Fibroblast of the conjunctiva (primary cell): ENCODE measurements around the gene GRHPR.

Experiments used
- DNase-seq: peaks from one replicate; pipeline ENCODE4 v3.0.0-alpha.2; 2010; ENCODE audit warnings: low read depth

GRHPR gene

DNA sequence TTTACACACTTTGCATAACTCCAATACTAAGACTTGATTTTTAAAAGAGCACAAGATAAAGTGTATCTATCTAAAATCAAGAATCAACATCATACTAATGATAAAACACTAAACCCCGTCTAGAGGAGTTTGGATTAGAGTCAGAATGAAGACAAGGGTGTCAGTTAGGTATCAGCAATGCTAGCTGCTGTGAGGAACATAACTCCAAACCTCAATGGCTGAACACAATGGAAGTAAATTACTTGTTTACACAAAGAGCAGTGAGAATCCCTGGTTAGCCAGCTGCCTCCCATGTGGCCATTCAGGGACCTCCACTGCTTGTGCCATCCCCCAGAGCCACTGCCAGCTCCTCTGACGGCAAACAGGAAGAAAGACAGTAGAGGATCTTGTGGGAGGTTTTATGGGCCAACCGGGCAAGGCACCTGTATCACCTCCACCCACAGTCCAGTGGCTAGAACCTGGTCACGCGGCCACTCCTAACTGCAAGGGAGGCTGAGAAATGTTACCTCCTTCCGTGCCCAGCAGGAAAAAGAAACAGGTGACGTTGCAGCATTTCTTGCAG, 24.0 kb upstream of the GRHPR start:
- DNase-seq: no peak

DNA sequence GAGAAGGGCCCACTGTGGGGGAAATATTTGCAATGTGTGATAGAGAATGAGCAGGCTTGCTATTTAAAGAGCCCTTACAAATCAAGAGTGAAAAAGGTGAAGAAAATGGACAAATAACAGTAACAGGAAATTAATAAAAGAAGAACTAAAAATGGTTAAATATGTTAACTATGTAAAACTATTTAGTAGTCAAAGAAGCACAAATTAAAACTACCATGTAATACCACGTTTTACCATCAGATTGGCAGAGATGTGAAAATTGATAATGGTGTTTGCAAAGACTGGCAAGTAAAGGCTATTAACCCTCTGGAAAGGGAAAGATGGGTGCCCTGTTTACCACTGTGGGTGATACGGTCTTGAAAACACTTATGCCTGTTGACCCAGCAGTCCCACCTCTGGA, 23.2 kb upstream of the GRHPR start:
- DNase-seq: no peak

DNA sequence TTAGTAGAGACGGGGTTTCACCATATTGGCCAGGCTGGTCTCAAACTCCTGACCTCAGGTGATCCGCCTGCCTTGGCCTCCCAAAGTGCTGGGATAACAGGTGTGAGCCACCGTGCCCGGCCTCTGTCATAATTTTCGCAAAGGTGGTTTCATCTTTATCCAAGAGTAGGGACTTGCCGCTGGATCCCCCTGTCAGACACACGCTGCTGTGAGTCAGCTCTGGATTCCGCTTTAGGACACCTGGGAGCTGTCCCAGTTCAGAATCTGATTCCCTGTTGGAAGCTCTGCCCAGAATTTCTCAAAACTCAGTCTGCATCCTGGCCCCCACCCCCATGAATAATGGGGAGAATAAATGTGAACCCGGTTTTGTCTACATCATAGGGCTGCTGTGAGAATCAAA, 17.9 kb upstream of the GRHPR start:
- DNase-seq: no peak

DNA sequence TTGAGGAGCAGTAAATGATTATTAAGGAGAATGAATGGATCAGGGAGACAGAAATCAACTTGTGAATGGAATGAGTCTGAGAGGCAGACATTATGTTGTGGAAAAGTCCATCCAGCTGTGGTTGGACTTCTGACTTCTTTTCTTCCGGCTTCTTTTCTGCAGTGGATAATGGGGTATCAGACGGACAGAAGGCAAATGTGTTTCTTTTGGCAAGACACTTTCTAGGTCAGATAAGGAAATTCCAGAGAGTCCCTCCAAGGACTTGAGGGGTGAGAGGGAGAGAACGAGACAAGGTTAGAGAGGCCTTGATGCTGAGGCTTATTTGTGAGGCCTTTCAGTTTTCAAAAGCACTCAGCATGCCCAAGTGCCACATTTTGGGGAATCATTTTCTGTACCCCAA, 17.1 kb upstream of the GRHPR start:
- no peak for DNase-seq

DNA sequence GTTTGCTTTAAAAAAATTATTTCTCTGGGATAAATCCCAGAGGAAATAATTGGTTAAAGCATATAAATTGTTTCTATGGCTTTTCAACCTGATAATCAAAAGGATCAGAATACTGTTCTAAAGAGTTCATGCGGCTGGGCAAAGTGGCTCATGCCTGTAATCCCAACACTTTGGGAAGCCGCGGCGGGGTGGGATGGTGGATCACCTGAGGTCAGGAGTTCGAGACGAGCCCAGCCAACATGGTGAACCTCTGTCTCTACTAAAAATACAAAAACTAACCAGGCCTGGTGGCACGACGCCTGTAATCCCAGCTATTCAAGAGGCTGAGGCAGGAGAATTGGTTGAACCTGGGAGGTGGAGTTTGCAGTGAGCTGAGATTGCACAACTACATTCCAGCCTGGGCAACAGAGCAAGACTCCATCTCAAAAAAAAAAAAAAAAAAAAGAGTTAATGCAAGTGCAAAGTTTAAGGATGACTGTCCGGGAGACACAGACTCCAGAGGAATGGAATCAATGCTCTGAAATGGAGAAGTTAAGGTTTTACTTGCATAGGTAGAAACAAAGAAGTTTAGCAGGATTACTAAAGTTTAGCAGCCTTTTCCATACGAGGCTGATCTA, 16.6 kb upstream of the GRHPR start:
- no peak for DNase-seq

DNA sequence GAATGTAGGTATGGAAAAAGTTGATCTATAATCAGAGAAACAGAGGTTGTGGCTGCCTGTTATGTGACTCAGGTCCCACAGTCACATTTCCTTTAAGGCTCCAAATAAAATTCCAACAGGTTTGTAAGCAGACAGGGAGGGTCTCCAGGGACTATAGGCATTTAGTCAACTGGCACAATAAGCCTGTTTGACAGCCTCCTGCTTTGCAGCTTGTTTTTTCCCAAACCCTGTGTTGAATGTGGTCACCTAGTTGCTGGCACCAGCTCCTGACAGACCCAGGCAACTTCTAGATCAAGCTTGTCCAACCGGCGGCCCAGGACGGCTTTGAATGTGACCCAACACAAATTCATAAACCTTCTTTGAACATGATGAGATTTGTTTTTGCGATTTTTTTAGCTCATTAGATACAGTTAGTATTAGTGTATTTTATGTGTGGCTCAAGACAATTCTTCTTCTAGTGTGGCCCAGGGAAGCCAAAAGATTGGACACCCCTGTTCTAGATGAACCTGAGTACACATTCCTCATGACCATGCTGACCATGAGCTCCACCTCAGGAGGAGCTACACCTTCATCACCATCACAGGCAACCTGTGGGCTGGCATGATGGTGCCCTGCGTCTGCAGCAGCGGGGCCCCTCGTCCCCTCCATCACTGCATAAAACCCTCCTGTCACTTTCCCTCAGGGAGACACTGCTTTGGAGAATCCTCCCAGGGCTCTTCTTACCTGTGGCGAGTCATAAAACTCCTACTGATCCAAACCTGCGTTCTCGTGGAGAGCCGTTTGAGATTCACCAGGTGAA, 15.7 kb upstream of the GRHPR start:
- no peak for DNase-seq

DNA sequence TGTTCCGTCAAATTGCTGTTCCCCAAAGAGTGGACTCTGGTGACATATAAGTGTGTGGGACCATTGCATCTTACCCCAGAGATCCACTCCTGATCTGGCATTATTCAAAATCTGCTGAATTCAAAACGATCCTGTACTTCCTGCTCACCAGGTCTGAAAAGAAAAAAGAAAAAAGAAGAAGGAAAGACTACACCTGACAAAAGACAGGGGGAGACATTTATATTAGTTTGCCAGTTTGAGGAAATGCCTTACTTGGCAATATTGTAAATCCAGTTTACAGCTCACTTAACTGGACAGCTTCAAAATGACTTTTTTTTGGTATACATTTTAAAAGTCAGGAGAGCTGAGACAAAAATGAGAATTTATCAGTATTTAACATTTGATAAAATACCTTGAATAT, 15.0 kb upstream of the GRHPR start:
- no peak for DNase-seq

DNA sequence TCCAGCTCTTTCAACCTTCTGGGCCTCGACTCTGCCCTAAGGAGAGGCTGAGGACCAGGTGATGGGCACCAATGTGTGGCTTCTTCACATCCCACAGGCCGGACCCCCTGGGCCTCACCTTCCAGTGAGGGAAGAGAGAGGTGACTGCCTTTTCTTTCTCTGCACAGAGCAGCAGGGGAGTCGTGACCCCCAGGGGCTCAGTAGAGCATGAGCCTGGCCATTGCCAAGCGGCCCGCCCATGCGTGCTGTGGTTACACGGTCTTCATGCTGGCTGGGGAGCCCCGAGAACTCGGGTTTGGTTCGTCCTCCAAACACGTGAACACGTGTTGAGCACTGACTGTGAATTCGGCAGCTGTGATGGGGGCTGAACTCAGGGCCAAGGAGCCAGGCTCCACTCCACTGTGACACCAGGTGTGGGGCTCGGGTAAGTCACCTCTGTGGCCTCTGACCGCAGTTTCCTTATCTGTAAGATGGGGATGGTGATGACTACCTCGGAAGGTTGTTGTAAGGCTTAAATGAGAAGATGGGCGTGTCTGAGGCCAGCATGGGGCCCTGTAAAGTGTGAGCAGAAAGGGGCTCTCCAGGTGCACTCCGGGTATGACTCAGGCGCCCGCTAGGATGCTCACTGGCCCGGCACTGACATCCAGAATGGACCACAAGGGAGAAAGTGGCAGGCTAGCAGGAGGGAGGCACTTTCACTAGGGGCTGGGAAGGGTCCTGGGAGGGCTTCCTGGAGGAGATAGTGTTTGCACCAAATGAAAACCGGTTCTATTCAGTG, 13.4 kb upstream of the GRHPR start:
- no peak for DNase-seq

DNA sequence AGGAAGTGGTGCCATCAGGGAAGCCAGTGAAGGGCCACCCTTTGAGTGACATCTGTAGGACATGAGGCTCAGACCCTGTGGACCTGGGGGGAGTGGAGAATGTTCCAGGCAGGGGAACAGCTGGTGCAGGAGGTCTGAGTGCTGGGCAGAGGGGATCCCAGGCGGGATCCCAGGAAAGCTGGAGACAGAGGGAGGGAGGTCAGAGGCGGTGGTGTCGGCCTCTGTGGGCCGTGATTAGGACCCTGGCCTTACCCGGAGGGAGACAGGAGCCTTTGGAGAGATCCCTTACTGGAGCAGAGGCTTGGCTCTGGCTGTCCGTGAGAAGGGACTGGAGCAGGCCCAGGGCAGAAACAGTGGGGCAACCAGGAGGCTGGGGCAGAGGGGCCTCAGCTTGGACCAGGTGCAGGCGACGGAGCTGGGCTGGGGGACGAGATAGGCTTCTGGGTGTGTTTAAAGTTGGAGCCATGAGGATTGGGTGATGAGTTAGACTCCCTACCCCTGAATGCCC, 12.1 kb upstream of the GRHPR start:
- no peak for DNase-seq

DNA sequence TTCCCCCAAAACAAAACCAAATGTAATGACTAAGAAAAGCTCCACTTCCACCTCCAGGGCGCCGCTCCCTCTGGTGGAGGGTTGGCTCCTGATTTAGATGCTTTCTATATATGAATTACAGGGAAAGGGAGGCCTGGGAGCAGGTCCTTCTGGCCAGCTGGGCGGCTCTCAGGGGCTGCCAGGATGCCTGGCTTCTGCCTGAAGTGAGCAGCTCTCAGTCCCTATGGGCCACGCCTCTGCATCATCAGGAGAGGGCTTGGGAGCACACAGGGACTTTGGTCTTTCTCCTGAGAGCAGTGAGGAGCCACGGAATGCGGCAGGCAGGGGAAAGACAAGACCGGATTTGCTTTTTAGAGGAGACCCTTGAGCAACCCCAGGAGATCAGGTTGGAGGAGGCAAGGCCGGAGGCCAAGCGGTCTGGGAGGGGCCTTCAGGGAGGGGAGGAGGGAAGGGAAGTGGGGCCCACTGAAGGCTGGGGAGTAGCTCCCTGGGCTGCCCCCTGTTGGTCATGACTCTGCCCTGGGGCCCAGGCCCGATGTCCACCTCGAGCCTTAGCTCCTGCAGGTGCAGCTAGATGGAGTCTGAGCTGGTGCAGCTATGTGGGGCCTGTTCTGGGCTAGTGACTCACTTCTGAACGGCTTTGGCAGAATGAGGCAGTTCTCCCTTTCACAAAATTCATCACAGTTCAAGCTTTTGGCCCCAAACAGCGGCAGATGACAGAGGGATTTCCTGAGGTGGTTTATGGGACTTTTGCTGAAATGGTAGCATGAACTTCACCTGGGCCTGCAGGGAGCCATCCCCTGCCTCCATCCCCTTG, 11.3 kb upstream of the GRHPR start:
- no peak for DNase-seq

DNA sequence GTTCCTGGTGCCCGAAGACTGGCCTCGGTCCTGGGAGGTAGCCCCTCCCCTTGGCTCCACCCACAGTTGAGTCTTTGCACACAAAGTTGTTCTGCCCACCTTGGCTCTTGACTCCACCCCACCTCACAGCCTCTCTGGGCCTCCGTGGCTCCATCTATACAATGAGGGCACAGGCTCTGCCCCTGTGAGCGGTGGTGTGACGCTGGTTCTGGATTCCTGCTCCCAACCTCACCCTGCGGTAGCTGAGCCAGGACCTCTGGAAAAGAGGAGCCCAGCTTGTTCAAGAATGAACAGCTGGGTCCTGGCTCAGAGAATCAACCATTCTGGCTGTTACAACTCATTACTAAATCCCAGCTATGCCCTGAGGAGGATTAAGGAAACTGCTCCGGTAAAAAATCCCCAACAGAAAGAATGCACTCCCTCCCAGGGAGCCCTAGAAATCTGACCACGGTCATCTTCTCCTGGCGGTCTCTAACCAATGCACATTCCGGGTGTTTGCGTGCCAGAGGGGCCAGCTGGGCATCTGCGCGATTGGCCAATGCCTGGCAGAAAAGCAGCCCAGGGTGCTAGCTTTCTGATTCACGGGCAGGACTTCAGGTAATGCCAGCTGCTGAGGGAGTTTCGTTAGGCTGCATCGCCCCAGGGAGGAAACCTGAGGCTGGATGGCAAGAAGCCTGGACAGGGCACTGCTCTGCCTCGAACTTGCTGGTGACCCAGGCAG, 9.9 kb upstream of the GRHPR start:
- DNase-seq: no peak

DNA sequence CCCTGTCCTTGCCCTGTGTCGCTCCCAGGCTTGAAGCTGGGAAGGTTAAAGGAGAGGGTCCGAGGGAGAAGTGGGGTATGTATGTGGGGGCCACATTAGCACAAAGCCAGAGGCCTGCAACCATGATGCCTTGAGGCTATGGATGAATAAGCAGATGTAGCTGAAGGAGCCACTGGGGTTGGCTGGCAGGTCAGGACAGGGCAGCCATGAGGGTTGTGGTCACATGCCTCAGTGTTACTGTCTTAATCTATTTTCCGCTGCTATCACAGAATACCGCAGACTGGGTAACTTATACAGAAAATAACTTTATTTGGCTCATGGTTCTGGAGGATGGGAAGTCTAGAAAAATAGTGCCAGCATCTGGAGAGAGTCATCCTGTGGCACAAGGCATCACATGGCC, 9.2 kb upstream of the GRHPR start:
- DNase-seq: no peak

DNA sequence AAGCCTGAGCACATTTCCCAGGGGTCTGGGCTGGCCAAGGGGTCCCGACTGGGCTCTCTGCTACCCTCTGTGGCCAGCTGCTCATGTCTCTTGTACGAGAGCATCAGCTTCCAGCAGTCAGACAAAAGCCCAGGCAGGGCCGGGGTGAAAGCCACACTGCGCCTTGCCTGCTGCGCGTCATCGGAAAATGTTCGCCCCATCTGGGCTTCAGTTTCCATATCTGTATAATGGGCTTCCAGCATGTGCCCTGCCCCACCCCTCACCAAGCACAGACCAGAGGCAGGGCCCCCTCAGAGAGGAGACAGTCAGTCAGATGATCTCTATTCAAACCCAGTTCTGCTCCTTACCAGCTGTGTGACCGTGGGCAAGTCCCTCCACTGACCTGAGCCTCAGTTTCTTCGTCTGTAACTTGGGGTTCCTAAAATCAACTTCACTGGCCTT, 8.0 kb upstream of the GRHPR start:
- DNase-seq: no peak

DNA sequence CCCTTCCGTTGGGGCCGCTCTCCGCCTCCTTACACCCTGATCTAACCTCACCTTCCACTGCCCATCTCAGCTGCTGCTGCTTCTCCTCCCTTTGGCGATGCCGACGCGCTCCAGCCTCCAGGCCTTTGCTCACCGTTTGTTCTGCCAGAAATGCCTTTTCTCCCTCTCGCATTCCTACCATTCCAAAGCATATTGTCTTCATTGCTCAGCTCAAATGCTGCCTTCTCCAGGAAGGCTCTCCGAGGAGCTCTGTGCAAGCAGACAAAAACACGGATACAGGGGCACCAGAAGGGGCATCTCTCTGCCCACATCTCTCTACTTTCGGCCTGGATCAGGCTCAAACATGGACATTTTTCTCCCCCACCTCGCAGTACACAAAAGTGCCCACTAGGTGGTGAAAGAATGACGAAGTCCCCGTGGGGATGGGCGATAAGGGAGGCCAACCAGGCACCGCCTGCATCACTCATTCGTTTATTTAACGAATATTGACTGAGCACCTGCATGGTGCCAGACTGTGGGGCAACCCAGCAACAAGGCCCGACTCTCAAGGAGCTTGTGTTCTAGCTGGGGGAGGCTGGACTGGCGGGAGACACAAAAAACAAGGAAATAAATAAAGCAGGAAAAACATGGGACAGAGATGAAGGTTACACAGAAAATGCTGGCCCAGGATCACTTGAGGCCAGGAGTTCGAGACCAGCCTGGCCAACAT, 7.3 kb upstream of the GRHPR start:
- peak; percentile 50 for DNase-seq

DNA sequence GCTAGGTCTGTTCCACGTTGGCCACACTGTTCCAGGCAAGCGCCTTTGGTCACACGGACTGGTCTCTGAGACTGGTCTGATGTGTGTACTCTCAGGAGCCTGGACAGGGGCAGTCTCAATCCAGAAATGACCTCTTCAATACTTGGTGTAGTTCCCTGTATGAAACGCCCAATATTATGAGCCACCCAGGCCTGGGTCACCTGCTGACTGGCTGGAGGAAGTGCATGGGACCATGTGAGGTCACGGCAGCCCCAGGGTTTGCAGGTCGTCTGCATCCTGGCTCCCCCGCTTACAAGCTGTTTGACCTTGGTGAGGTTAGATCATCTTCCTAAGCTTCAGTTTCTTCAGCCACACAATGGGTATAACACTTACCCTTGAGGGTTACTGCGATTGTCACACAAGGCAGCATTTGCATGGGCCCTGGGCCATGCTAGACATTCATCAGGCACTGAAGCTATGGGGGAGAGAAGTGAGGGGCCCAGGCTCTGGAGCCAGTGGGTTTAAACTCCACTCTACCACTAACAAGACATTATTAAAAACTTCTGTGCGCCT, 5.2 kb upstream of the GRHPR start:
- DNase-seq: no peak

DNA sequence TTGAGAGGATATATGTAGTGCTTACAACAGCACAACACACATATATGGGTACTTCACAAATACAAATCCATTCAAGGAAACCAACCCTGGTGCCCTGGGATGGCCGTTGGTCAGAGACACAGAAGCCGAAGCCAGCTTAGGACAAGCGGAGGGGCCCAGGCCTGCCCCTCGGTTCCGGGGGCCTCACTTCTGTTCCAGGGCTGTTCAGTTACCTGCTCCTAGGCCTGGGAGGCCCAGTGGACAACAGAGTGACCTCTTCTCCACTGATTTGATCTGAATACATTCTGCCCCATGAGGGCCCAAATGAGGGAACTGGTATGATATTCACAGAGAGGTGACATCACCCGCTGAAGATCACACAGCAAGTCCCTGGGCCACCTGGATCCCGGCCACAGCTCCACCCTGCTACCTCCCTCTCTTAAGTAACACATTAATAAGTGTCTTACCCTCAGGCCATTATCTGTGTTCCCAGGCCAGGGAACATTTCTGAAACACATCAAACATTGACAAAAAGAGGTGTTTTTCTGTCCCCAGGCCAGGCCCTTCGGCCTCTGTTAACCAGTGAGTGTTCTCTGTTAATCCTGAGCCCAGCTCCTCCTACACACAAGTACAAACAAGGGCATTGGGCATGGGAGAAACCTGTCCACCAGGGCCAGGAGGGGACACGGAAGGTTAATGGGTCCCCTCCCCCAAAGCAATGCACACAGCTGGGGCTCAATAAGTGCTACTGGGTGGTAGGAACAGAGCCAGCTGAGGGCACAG, 4.5 kb upstream of the GRHPR start:
- DNase-seq: no peak

DNA sequence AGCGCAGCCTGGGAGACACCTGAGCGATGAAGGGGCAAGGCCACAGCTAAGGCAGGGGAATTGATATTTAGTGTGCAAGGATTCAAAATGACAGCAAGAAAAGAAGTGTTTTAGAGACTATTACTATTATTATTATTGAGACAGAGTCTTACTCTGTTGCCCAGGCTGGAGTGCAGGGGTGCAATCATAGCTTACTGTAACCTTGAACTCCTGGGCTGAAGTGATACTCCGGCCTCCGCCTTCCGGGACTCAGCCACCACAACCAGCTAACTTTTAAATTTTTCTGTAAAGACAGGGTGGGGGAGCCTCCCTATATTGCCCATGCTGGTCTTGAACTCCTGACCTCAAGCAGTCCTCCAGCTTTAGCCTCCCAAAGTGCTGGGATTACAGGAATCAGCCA, 3.3 kb upstream of the GRHPR start:
- no peak for DNase-seq

DNA sequence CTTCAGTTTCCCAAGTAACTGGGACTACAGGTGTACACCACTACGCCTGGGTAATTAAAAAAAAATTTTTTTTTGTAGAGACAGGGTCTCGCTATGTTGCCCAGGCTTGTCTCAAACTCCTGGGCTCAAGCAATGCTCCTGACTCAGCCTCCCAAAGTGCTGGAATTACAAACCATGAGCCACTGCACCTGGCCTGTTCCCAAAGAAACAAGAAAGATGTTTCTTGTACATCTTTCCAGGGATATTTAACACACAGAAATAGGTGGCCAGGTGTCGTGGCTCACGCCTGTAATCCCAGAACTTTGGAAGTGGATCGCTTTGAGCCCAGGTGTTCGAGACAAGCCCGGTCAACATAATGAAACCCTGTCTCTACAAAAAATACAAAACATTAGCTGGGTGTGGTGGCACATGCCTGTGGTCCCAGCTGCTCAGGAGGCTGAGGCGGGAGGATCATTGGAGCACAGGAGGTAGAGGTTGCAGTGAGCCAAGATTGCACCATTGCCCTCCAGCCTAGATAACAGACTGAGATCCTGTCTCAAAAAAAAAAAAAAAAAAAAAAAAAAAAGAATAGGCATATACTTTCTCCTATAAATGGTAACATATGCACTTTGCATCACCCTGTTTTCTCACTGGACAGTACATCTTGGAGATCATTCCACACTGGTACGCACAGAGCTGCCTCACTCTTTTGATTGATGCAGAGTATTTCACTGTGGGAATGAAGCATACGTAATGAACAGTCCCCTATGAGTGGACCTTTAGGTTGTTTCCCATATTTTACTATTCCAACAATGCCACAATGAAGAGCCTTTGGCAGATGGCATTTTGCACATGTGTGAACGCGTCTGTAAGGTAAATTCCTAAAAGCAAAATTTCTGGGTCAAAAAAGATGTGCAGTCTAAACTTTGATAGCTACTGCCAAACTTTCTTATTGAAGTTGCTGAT, 2.0 kb upstream of the GRHPR start:
- no peak for DNase-seq
